ENCODE results near the gene KCNAB2.

- no peak for TF ChIP-seq POLR2AphosphoS5 (IDR thresholded peaks at IDR 0.05; ENCODE audit: low read depth, low read length)
- TF ChIP-seq SIN3A (IDR thresholded peaks at IDR 0.05; ENCODE audit: borderline replicate concordance, insufficient read depth, low read length): no peak
- TF ChIP-seq FOXP2 (optimal IDR thresholded peaks at IDR 0.05; ENCODE audit: borderline replicate concordance, extremely low read depth, extremely low read length, insufficient read depth): no peak
- no peak for TF ChIP-seq TAF1 (IDR thresholded peaks at IDR 0.05; ENCODE audit: borderline replicate concordance, insufficient read depth, low read length)
- TF ChIP-seq, protein P1, sequence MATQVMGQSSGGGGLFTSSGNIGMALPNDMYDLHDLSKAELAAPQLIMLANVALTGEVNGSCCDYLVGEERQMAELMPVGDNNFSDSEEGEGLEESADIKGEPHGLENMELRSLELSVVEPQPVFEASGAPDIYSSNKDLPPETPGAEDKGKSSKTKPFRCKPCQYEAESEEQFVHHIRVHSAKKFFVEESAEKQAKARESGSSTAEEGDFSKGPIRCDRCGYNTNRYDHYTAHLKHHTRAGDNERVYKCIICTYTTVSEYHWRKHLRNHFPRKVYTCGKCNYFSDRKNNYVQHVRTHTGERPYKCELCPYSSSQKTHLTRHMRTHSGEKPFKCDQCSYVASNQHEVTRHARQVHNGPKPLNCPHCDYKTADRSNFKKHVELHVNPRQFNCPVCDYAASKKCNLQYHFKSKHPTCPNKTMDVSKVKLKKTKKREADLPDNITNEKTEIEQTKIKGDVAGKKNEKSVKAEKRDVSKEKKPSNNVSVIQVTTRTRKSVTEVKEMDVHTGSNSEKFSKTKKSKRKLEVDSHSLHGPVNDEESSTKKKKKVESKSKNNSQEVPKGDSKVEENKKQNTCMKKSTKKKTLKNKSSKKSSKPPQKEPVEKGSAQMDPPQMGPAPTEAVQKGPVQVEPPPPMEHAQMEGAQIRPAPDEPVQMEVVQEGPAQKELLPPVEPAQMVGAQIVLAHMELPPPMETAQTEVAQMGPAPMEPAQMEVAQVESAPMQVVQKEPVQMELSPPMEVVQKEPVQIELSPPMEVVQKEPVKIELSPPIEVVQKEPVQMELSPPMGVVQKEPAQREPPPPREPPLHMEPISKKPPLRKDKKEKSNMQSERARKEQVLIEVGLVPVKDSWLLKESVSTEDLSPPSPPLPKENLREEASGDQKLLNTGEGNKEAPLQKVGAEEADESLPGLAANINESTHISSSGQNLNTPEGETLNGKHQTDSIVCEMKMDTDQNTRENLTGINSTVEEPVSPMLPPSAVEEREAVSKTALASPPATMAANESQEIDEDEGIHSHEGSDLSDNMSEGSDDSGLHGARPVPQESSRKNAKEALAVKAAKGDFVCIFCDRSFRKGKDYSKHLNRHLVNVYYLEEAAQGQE (IDR thresholded peaks at IDR 0.05; ENCODE audit: insufficient read depth in 1 of 2, low read depth in 2 of 2, low read length in 2 of 2): no peak
These were observed 14.2 kb downstream of the KCNAB2 start for GRCh38 chr1:6059866-6060265.

All from PFSK-1 (cell line).